Panc1 (cell line): ENCODE data around the gene WDR82. TPM values are rescaled to one million over a fixed set of nuclear protein-coding genes. Genes with fewer than 3 reads are reported as not detected.

ENCODE experiments used
- ATAC-seq: fragments of 200-7000 bp; cut with Tn5 transposase; 2 replicates; pipeline ENCODE4 v1.9.1; 2020; ENCODE audit warnings: mild to moderate bottlenecking, moderate library complexity
- BruUV-seq: library from RNA; stranded (reverse); fragments of 400-500 nt; replicated peaks from 2 replicates; lab custom pipeline; 2021; lab: Mats Ljungman, UMichigan
- CTCF ChIA-PET: fragments of 300-600 bp; sonication (Branson Sonifier 250); formaldehyde crosslinking; loops from one replicate; lab custom pipeline; 2022; ENCODE audit warnings: antibody characterized with exemption; lab: Charles Lee
- POLR2A ChIA-PET: fragments of 300-600 bp; sonication (Branson Sonifier 250); formaldehyde crosslinking; loops from one replicate; lab custom pipeline; 2022; ENCODE audit warnings: antibody characterized with exemption; lab: Charles Lee
- DNase-seq: peaks from one replicate; pipeline ENCODE4 v3.0.0-alpha.2; 2010; ENCODE audit warnings: low read depth, low spot score
- H3K27ac ChIP-seq: 2 replicates; pipeline ENCODE4 v1.5.1; 2011; ENCODE audit warnings: mild to moderate bottlenecking, low read length, inconsistent platforms
- H3K27me3 ChIP-seq: fragments of 200-500 bp; sonication (Bioruptor generic); 2 replicates; pipeline ENCODE4 v1.6.0; 2014; ENCODE audit warnings: low read length, inconsistent platforms; ENCODE audit not compliant: control insufficient read depth, insufficient read depth
- H3K36me3 ChIP-seq: fragments of 200-500 bp; sonication (Bioruptor generic); 2 replicates; pipeline ENCODE4 v1.5.1; 2014; ENCODE audit warnings: inconsistent platforms, mild to moderate bottlenecking, low read length, moderate library complexity; ENCODE audit not compliant: control insufficient read depth, insufficient read depth
- H3K4me1 ChIP-seq: 2 replicates; pipeline ENCODE4 v1.5.1; 2011; ENCODE audit warnings: inconsistent platforms, mild to moderate bottlenecking, low read length, moderate library complexity; ENCODE audit not compliant: control insufficient read depth, insufficient read depth
- H3K4me3 ChIP-seq, 2 experiments: 2 replicates each; pipeline ENCODE4 v1.5.1; 2011 to 2012; ENCODE audit warnings: low read depth in 2 of 2, low read length in 2 of 2, mild to moderate bottlenecking in 2 of 2, inconsistent platforms in 1 of 2, moderate library complexity in 1 of 2
- H3K9me3 ChIP-seq: fragments of 200-500 bp; sonication (Bioruptor generic); 2 replicates; pipeline ENCODE4 v1.5.1; 2014; ENCODE audit warnings: low read depth, mild to moderate bottlenecking, inconsistent platforms, low read length, moderate library complexity; ENCODE audit not compliant: control insufficient read depth, insufficient read depth
- POLR2AphosphoS5 ChIP-seq: IDR thresholded peaks from 2 replicates; pipeline ENCODE4 v1.6.1; 2012; ENCODE audit warnings: mild to moderate bottlenecking, low read depth, low read length, moderate library complexity
- REST ChIP-seq, 2 experiments: IDR thresholded peaks; 2 replicates each; pipeline ENCODE4 v1.6.1; 2011 to 2012; ENCODE audit warnings: low read depth in 2 of 2, control low read depth in 1 of 2, low read length in 1 of 2, mild to moderate bottlenecking in 1 of 2, moderate library complexity in 1 of 2; ENCODE audit not compliant: insufficient read depth in 1 of 2
- SIN3A ChIP-seq: IDR thresholded peaks from 2 replicates; pipeline ENCODE4 v1.6.1; 2012; ENCODE audit warnings: low read depth, mild to moderate bottlenecking, low read length, moderate library complexity, borderline replicate concordance; ENCODE audit not compliant: insufficient read depth
- TCF7L2 ChIP-seq: IDR thresholded peaks from 2 replicates; pipeline ENCODE4 v1.6.1; 2011; ENCODE audit warnings: mild to moderate bottlenecking, low read depth, low read length, inconsistent platforms
- in situ Hi-C: cut with HindIII; loops from 2 replicates; pipeline ENCODE4 v1.10.0; 2016; ENCODE audit warnings: low sequenced_read_pairs, low pct_unique_long_range_greater_than_20kb
- intact Hi-C: fragments of 100-400 bp; cut with micrococcal nuclease; formaldehyde crosslinking; loops from one replicate; pipeline ENCODE4 v1.10.0; 2022; ENCODE audit not compliant: unreplicated experiment
- total RNA-seq: library from RNA; stranded (reverse); gene quantifications from one replicate; pipeline ENCODE4 v1.2.1, GENCODE V29; 2021; ENCODE audit not compliant: unreplicated experiment
- TF ChIP-seq, protein P1 (sequence below): fragments of 450-650 bp; IDR thresholded peaks from 2 replicates; pipeline ENCODE4 v1.5.1; 2017; ENCODE audit warnings: mild to moderate bottlenecking

Gene WDR82
- total RNA-seq, 1 experiment from 2014 or later: 57.9 TPM

- H3K4me1 ChIP-seq: no peaks in the 10 kb centered on the region
- ChIA-PET CTCF (no interaction called here), POLR2A (no interaction called here)
- no peak overlapping the region for H3K27ac ChIP-seq
- H3K27me3 ChIP-seq: no peaks in the 10 kb centered on the region
- intact Hi-C loops (no loop called here), in situ Hi-C loops (no loop called here)
- BruUV-seq: no TSS peak
- ATAC-seq: no peak
- TF ChIP-seq, protein P1, sequence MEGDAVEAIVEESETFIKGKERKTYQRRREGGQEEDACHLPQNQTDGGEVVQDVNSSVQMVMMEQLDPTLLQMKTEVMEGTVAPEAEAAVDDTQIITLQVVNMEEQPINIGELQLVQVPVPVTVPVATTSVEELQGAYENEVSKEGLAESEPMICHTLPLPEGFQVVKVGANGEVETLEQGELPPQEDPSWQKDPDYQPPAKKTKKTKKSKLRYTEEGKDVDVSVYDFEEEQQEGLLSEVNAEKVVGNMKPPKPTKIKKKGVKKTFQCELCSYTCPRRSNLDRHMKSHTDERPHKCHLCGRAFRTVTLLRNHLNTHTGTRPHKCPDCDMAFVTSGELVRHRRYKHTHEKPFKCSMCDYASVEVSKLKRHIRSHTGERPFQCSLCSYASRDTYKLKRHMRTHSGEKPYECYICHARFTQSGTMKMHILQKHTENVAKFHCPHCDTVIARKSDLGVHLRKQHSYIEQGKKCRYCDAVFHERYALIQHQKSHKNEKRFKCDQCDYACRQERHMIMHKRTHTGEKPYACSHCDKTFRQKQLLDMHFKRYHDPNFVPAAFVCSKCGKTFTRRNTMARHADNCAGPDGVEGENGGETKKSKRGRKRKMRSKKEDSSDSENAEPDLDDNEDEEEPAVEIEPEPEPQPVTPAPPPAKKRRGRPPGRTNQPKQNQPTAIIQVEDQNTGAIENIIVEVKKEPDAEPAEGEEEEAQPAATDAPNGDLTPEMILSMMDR: no peak
- TF ChIP-seq SIN3A: no peak
- no peak for TF ChIP-seq POLR2AphosphoS5
- no peak for TF ChIP-seq TCF7L2
- TF ChIP-seq REST (IDR thresholded peaks at IDR 0.05; ENCODE audit: insufficient read depth in 1 of 2, low read depth in 2 of 2, low read length in 1 of 2): no peak
- peaks cover 33% of the 10 kb centered on the region for H3K36me3 ChIP-seq
- H3K4me3 ChIP-seq: no peak overlapping the region
- no peak for DNase-seq
- H3K9me3 ChIP-seq: no peaks in the 10 kb centered on the region
These were observed 69.9 kb downstream of the WDR82 start for GRCh38 chr3:52208556-52208955.

GRCh38 chr3:52205727-52206372, 72.6 kb downstream of the WDR82 start:
- Histone ChIP-seq H3K4me1 (no peaks in the 10 kb centered on the region), H3K27ac (no peak overlapping the region), H3K27me3 (no peaks in the 10 kb centered on the region), H3K4me3 (no peak overlapping the region), H3K36me3 (peaks cover 33% of the 10 kb centered on the region), H3K9me3 (no peaks in the 10 kb centered on the region)
- in situ Hi-C loops: no loop called here
- intact Hi-C loops: no loop called here
- ATAC-seq: no peak
- no peak for TF ChIP-seq REST (IDR thresholded peaks at IDR 0.05; ENCODE audit: insufficient read depth in 1 of 2, low read depth in 2 of 2, low read length in 1 of 2)
- TF ChIP-seq, protein P1: no peak
- no peak for TF ChIP-seq SIN3A
- no peak for TF ChIP-seq TCF7L2
- TF ChIP-seq POLR2AphosphoS5: no peak
- CTCF ChIA-PET: no interaction called here
- POLR2A ChIA-PET: interaction anchor here (0.6 kb wide), 1 partner anchor 73 kb away, joined by 3 read pairs; the partner anchor contains the start of gene WDR82
- DNase-seq: no peak
- no TSS peak for BruUV-seq
